ENCODE results near the gene CD27. TPM values are rescaled to one million over a fixed set of nuclear protein-coding genes. Genes with fewer than 3 reads are reported as not detected.

Gene CD27
- total RNA-seq, 4 donors from 2014 or later: 1.1 to 16.8 (median 2.3) TPM; not detected in 1

DNA sequence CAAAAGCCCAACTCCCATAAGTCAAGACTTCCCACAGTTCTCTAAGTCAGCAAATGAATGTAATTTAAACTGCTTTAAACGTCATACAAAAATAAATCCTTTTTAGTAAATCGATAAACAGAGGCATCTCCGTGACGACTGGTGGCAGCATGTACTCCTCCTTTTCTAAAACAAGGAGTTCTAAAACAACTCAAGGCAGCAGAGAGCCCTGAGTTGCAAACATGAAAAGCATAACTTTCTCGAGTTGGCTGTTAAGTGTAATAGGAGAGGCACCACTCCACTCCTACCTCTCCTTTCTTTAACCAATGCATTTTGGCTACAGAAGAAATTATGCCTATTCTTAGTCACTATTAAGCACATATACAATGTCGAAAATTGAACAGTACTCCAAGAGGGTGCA is 38.8 kb upstream of the CD27 start:
- no peaks in the 10 kb centered on the region for H3K4me1 ChIP-seq
- WGBS, 2 donors (ENCODE audit: low coverage in 1 of 2): 53 to 56% methylated on average over 6 of the region's 6 CpGs
- no peaks in the 10 kb centered on the region for H3K9me3 ChIP-seq
- intact Hi-C loops (cut with DNase I; ENCODE audit: low total_unique reads): no loop called here
- no peak overlapping the region for H3K27ac ChIP-seq
- TF ChIP-seq, protein P1, sequence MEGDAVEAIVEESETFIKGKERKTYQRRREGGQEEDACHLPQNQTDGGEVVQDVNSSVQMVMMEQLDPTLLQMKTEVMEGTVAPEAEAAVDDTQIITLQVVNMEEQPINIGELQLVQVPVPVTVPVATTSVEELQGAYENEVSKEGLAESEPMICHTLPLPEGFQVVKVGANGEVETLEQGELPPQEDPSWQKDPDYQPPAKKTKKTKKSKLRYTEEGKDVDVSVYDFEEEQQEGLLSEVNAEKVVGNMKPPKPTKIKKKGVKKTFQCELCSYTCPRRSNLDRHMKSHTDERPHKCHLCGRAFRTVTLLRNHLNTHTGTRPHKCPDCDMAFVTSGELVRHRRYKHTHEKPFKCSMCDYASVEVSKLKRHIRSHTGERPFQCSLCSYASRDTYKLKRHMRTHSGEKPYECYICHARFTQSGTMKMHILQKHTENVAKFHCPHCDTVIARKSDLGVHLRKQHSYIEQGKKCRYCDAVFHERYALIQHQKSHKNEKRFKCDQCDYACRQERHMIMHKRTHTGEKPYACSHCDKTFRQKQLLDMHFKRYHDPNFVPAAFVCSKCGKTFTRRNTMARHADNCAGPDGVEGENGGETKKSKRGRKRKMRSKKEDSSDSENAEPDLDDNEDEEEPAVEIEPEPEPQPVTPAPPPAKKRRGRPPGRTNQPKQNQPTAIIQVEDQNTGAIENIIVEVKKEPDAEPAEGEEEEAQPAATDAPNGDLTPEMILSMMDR (IDR thresholded peaks at IDR 0.05): no peak
- TF ChIP-seq EP300 (IDR thresholded peaks at IDR 0.05; ENCODE audit: low read depth) (no peak), POLR2AphosphoS5 (IDR thresholded peaks at IDR 0.05) (no peak), POLR2A (IDR thresholded peaks at IDR 0.05) (no peak)
- no peaks in the 10 kb centered on the region for H3K27me3 ChIP-seq
- no peak overlapping the region for H3K4me3 ChIP-seq
- H3K36me3 ChIP-seq: no peaks in the 10 kb centered on the region
- in situ Hi-C loops (cut with MboI; ENCODE audit: low pct_ligation_motif_present in 1 of 4, low pct_unique_long_range_greater_than_20kb in 1 of 4, low sequenced_read_pairs in 3 of 4): no loop called here
- no peak for DNase-seq

DNA sequence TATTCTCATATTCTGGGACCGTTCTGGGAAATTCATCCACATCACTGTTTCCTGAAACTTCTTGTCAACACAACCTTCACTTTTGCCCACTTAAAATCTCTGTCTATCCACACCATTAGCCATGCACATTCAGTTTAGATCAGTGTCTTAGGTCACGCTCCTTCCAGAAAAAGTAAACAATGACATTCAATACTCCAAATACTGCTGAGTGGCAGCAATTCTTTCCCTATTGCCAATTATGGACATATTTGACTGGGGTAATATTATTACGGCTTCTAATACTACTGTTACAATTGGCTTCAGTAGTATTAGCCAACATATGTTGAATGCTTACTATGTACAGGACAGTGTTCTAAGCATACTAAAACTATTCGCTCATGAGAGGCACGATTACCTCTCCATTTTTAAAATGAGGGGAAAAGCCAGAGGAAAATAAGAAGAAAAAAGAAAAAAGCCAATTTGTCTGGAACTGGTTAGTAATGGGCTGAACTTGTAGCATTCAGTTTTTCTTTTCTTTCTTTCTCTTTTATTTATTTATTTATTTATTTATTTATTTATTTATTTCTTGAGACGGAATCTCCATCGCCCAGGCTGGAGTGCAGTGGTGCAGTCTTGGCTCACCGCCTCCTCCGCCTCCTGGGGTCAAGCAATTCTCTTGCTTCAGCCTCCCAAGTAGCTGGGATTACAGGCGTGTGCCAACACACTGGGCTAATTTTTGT is 37.4 kb upstream of the CD27 start:
- in situ Hi-C loops (cut with MboI; ENCODE audit: low pct_ligation_motif_present in 1 of 4, low pct_unique_long_range_greater_than_20kb in 1 of 4, low sequenced_read_pairs in 3 of 4): no loop called here

DNA sequence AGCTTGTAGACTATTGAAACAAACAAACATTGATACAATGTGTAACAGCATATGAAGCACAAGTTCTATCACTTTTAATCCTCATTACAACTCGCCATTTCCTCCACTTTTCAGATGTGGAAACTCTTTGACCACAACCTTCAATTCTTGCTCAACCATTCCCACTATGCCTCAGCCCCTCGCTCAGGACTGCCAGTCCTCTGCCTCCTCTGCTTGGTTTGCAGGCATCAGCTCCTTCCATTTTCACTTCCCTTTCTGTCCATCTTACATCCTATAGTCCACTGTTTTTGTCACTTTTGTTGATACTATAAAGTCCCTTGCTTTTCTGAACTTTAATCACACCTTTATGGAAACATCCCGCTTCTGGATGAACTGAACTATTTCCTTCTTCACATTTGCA is 28.2 kb upstream of the CD27 start:
- intact Hi-C loops (cut with DNase I; ENCODE audit: low total_unique reads): no loop called here
- WGBS, 2 donors (ENCODE audit: low coverage in 1 of 2): 67 to 89% methylated on average over 3 of the region's 3 CpGs
- Histone ChIP-seq H3K4me3 (no peak overlapping the region), H3K36me3 (no peaks in the 10 kb centered on the region), H3K27ac (no peak overlapping the region), H3K27me3 (no peaks in the 10 kb centered on the region), H3K9me3 (no peaks in the 10 kb centered on the region), H3K4me1 (peaks cover 0 to 13% (median 4%) of the 10 kb centered on the region in 4 donors)
- TF ChIP-seq POLR2AphosphoS5 (IDR thresholded peaks at IDR 0.05) (no peak), POLR2A (IDR thresholded peaks at IDR 0.05) (no peak), EP300 (IDR thresholded peaks at IDR 0.05; ENCODE audit: low read depth) (no peak)
- TF ChIP-seq, protein P1 (IDR thresholded peaks at IDR 0.05): no peak
- in situ Hi-C loops (cut with MboI; ENCODE audit: low pct_ligation_motif_present in 1 of 4, low pct_unique_long_range_greater_than_20kb in 1 of 4, low sequenced_read_pairs in 3 of 4): no loop called here
- no peak for DNase-seq

More for the DNA sequence above, 37.4 kb upstream of the CD27 start:
- Histone ChIP-seq H3K27me3 (no peaks in the 10 kb centered on the region), H3K4me1 (no peaks in the 10 kb centered on the region), H3K36me3 (no peaks in the 10 kb centered on the region), H3K4me3 (no peak overlapping the region), H3K27ac (no peak overlapping the region), H3K9me3 (no peaks in the 10 kb centered on the region)
- TF ChIP-seq POLR2AphosphoS5 (IDR thresholded peaks at IDR 0.05): no peak
- TF ChIP-seq, protein P1 (IDR thresholded peaks at IDR 0.05): no peak
- 89 to 93% methylated on average over 5 to 10 of the region's 10 CpGs for WGBS, 2 donors (ENCODE audit: low coverage in 1 of 2)
- DNase-seq: no peak
- intact Hi-C loops (cut with DNase I; ENCODE audit: low total_unique reads): no loop called here

DNA sequence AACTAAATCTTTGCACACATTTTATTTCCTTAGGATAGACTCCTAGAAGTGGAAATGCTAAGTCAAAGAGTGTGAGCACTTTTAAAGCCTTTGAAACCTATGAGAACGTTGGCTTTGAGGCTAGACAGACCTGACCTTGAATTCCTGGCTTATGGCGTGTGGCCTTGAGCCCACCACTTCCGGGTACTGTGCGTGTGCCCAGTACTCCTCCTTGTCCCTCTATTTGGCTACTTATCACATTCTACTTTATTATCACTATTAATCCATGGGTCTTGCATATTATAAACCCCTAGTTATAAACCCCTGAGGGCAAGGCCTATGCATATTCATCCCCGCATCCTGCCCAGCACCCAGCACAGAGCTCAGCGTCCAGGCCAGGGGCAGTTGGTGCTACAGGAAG is 26.0 kb upstream of the CD27 start:
- H3K9me3 ChIP-seq: no peaks in the 10 kb centered on the region
- peaks cover 2 to 19% (median 8%) of the 10 kb centered on the region in 4 donors for H3K4me1 ChIP-seq
- intact Hi-C loops (cut with DNase I; ENCODE audit: low total_unique reads) (no loop called here), in situ Hi-C loops (cut with MboI; ENCODE audit: low pct_ligation_motif_present in 1 of 4, low pct_unique_long_range_greater_than_20kb in 1 of 4, low sequenced_read_pairs in 3 of 4) (no loop called here)
- WGBS, 2 donors (ENCODE audit: low coverage in 1 of 2): 64 to 86% methylated on average over 4 to 6 of the region's 6 CpGs
- no peak for DNase-seq
- H3K4me3 ChIP-seq: no peak overlapping the region
- no peak for TF ChIP-seq EP300 (IDR thresholded peaks at IDR 0.05; ENCODE audit: low read depth)
- TF ChIP-seq POLR2A (IDR thresholded peaks at IDR 0.05): no peak
- TF ChIP-seq, protein P1 (IDR thresholded peaks at IDR 0.05): no peak
- no peak for TF ChIP-seq POLR2AphosphoS5 (IDR thresholded peaks at IDR 0.05)
- no peak overlapping the region for H3K27ac ChIP-seq
- H3K36me3 ChIP-seq: no peaks in the 10 kb centered on the region
- H3K27me3 ChIP-seq: no peaks in the 10 kb centered on the region

Data from transverse colon (tissue), 4 donors.